ENCODE results near the gene TNFAIP6. TPM values are rescaled to one million over a fixed set of nuclear protein-coding genes. Genes with fewer than 3 reads are reported as not detected.

The TNFAIP6 gene
- total and polyA plus RNA-seq, 9 donors: 9.9 to 23.5 (median 15.4) TPM

- H3K9me3 ChIP-seq (replicated peaks; ENCODE audit: control insufficient read depth, low read depth, low read length): no peaks in the 10 kb centered on the region
- no peak for DNase-seq
- no peaks in the 10 kb centered on the region for H3K27me3 ChIP-seq (ENCODE audit: control insufficient read depth, insufficient read depth, low read length)
- H3K4me3 ChIP-seq (ENCODE audit: low read length): no peak overlapping the region
- no peak overlapping the region for H3K27ac ChIP-seq (ENCODE audit: low read length)
- H3K4me1 ChIP-seq (ENCODE audit: control insufficient read depth, insufficient read depth, low read length): no peaks in the 10 kb centered on the region
- WGBS (ENCODE audit: insufficient coverage): no CpG with 5 or more reads among the region's 2 CpGs
- H3K36me3 ChIP-seq (ENCODE audit: control insufficient read depth, insufficient read depth, low read length): no peaks in the 10 kb centered on the region
These were observed 23.9 kb downstream of the TNFAIP6 start for GRCh38 chr2:151381266-151381665.

- Histone ChIP-seq H3K27ac (ENCODE audit: low read length) (no peak overlapping the region), H3K4me3 (ENCODE audit: low read length) (no peak overlapping the region), H3K36me3 (ENCODE audit: control insufficient read depth, insufficient read depth, low read length) (no peaks in the 10 kb centered on the region), H3K9me3 (replicated peaks; ENCODE audit: control insufficient read depth, low read depth, low read length) (no peaks in the 10 kb centered on the region), H3K27me3 (ENCODE audit: control insufficient read depth, insufficient read depth, low read length) (no peaks in the 10 kb centered on the region), H3K4me1 (ENCODE audit: control insufficient read depth, insufficient read depth, low read length) (no peaks in the 10 kb centered on the region)
- no peak for DNase-seq
- no CpG with 5 or more reads among the region's 4 CpGs for WGBS (ENCODE audit: insufficient coverage)
These were observed 30.6 kb downstream of the TNFAIP6 start for GRCh38 chr2:151388011-151388410.

- H3K36me3 ChIP-seq (ENCODE audit: control insufficient read depth, insufficient read depth, low read length): no peaks in the 10 kb centered on the region
- H3K4me3 ChIP-seq (ENCODE audit: low read length): no peak overlapping the region
- H3K9me3 ChIP-seq (replicated peaks; ENCODE audit: control insufficient read depth, low read depth, low read length): no peaks in the 10 kb centered on the region
- no peaks in the 10 kb centered on the region for H3K27me3 ChIP-seq (ENCODE audit: control insufficient read depth, insufficient read depth, low read length)
- H3K27ac ChIP-seq (ENCODE audit: low read length): no peak overlapping the region
- WGBS (ENCODE audit: insufficient coverage): no CpG with 5 or more reads among the region's 2 CpGs
- H3K4me1 ChIP-seq (ENCODE audit: control insufficient read depth, insufficient read depth, low read length): no peaks in the 10 kb centered on the region
- DNase-seq: peak; percentile 11
These were observed 34.0 kb downstream of the TNFAIP6 start for GRCh38 chr2:151391436-151391835.

GRCh38 chr2:151394509-151394908 lies 37.1 kb downstream of the TNFAIP6 start:
- H3K9me3 ChIP-seq (replicated peaks; ENCODE audit: control insufficient read depth, low read depth, low read length): no peaks in the 10 kb centered on the region
- H3K27me3 ChIP-seq (ENCODE audit: control insufficient read depth, insufficient read depth, low read length): no peaks in the 10 kb centered on the region
- H3K36me3 ChIP-seq (ENCODE audit: control insufficient read depth, insufficient read depth, low read length): no peaks in the 10 kb centered on the region
- no peak overlapping the region for H3K27ac ChIP-seq (ENCODE audit: low read length)
- DNase-seq: no peak
- H3K4me3 ChIP-seq (ENCODE audit: low read length): no peak overlapping the region
- H3K4me1 ChIP-seq (ENCODE audit: control insufficient read depth, insufficient read depth, low read length): no peaks in the 10 kb centered on the region
- WGBS (ENCODE audit: insufficient coverage): 91% methylated on average over 1 of the region's 4 CpGs

GRCh38 chr2:151395509-151396374 lies 38.4 kb downstream of the TNFAIP6 start:
- H3K9me3 ChIP-seq (replicated peaks; ENCODE audit: control insufficient read depth, low read depth, low read length): no peaks in the 10 kb centered on the region
- H3K27ac ChIP-seq (ENCODE audit: low read length): no peak overlapping the region
- no peaks in the 10 kb centered on the region for H3K4me1 ChIP-seq (ENCODE audit: control insufficient read depth, insufficient read depth, low read length)
- no peaks in the 10 kb centered on the region for H3K27me3 ChIP-seq (ENCODE audit: control insufficient read depth, insufficient read depth, low read length)
- no peaks in the 10 kb centered on the region for H3K36me3 ChIP-seq (ENCODE audit: control insufficient read depth, insufficient read depth, low read length)
- no peak for DNase-seq
- H3K4me3 ChIP-seq (ENCODE audit: low read length): no peak overlapping the region
- 93% methylated on average over 4 of the region's 4 CpGs for WGBS (ENCODE audit: insufficient coverage)

- no peaks in the 10 kb centered on the region for H3K27me3 ChIP-seq (ENCODE audit: control insufficient read depth, insufficient read depth, low read length)
- H3K27ac ChIP-seq (ENCODE audit: low read length): no peak overlapping the region
- no peaks in the 10 kb centered on the region for H3K36me3 ChIP-seq (ENCODE audit: control insufficient read depth, insufficient read depth, low read length)
- no peak for DNase-seq
- no CpG with 5 or more reads among the region's 1 CpG for WGBS (ENCODE audit: insufficient coverage)
- no peaks in the 10 kb centered on the region for H3K9me3 ChIP-seq (replicated peaks; ENCODE audit: control insufficient read depth, low read depth, low read length)
- no peak overlapping the region for H3K4me3 ChIP-seq (ENCODE audit: low read length)
- no peaks in the 10 kb centered on the region for H3K4me1 ChIP-seq (ENCODE audit: control insufficient read depth, insufficient read depth, low read length)
These were observed 42.6 kb downstream of the TNFAIP6 start for GRCh38 chr2:151399981-151400380.

- no peaks in the 10 kb centered on the region for H3K9me3 ChIP-seq (replicated peaks; ENCODE audit: control insufficient read depth, low read depth, low read length)
- no peak overlapping the region for H3K4me3 ChIP-seq (ENCODE audit: low read length)
- WGBS (ENCODE audit: insufficient coverage): no CpG with 5 or more reads among the region's 5 CpGs
- H3K36me3 ChIP-seq (ENCODE audit: control insufficient read depth, insufficient read depth, low read length): no peaks in the 10 kb centered on the region
- no peak for DNase-seq
- H3K27ac ChIP-seq (ENCODE audit: low read length): no peak overlapping the region
- no peaks in the 10 kb centered on the region for H3K4me1 ChIP-seq (ENCODE audit: control insufficient read depth, insufficient read depth, low read length)
- no peaks in the 10 kb centered on the region for H3K27me3 ChIP-seq (ENCODE audit: control insufficient read depth, insufficient read depth, low read length)
These were observed 43.8 kb downstream of the TNFAIP6 start for GRCh38 chr2:151401149-151401548.

GRCh38 chr2:151403914-151404313 lies 46.5 kb downstream of the TNFAIP6 start:
- H3K4me1 ChIP-seq (ENCODE audit: control insufficient read depth, insufficient read depth, low read length): no peaks in the 10 kb centered on the region
- no peaks in the 10 kb centered on the region for H3K9me3 ChIP-seq (replicated peaks; ENCODE audit: control insufficient read depth, low read depth, low read length)
- no peak overlapping the region for H3K4me3 ChIP-seq (ENCODE audit: low read length)
- H3K27me3 ChIP-seq (ENCODE audit: control insufficient read depth, insufficient read depth, low read length): no peaks in the 10 kb centered on the region
- no peaks in the 10 kb centered on the region for H3K36me3 ChIP-seq (ENCODE audit: control insufficient read depth, insufficient read depth, low read length)
- no peak for DNase-seq
- 100% methylated on average over 1 of the region's 4 CpGs for WGBS (ENCODE audit: insufficient coverage)
- H3K27ac ChIP-seq (ENCODE audit: low read length): no peak overlapping the region

GRCh38 chr2:151405376-151405775 lies 48.0 kb downstream of the TNFAIP6 start:
- 84% methylated on average over 4 of the region's 4 CpGs for WGBS (ENCODE audit: insufficient coverage)
- no peak for DNase-seq
- no peaks in the 10 kb centered on the region for H3K36me3 ChIP-seq (ENCODE audit: control insufficient read depth, insufficient read depth, low read length)
- H3K4me3 ChIP-seq (ENCODE audit: low read length): no peak overlapping the region
- peaks cover 4% of the 10 kb centered on the region for H3K4me1 ChIP-seq (ENCODE audit: control insufficient read depth, insufficient read depth, low read length)
- H3K27ac ChIP-seq (ENCODE audit: low read length): no peak overlapping the region
- no peaks in the 10 kb centered on the region for H3K9me3 ChIP-seq (replicated peaks; ENCODE audit: control insufficient read depth, low read depth, low read length)
- no peaks in the 10 kb centered on the region for H3K27me3 ChIP-seq (ENCODE audit: control insufficient read depth, insufficient read depth, low read length)

GRCh38 chr2:151407281-151407680 lies 49.9 kb downstream of the TNFAIP6 start:
- Histone ChIP-seq H3K9me3 (replicated peaks; ENCODE audit: control insufficient read depth, low read depth, low read length) (no peaks in the 10 kb centered on the region), H3K27ac (ENCODE audit: low read length) (no peak overlapping the region), H3K4me1 (ENCODE audit: control insufficient read depth, insufficient read depth, low read length) (peaks cover 10% of the 10 kb centered on the region), H3K27me3 (ENCODE audit: control insufficient read depth, insufficient read depth, low read length) (no peaks in the 10 kb centered on the region), H3K4me3 (ENCODE audit: low read length) (no peak overlapping the region), H3K36me3 (ENCODE audit: control insufficient read depth, insufficient read depth, low read length) (peaks cover under 1% of the 10 kb centered on the region)
- no peak for DNase-seq
